Activated CD4-positive, alpha-beta T cell treated with anti-CD3 and anti-CD28 coated beads, Interleukin-2, amount 50 U/mL, for 4 hours (primary cell): ENCODE data around the gene RRP9.
"Not testable (repeated sequence)": the region's sequence is repeated elsewhere in the genome, so short reads cannot be mapped to it uniquely, and the experiment has no call there.

Experiments
- DNase-seq, 2 experiments: peaks; one replicate each; pipeline ENCODE4 v3.0.0-alpha.2; 2020

RRP9 gene

DNA sequence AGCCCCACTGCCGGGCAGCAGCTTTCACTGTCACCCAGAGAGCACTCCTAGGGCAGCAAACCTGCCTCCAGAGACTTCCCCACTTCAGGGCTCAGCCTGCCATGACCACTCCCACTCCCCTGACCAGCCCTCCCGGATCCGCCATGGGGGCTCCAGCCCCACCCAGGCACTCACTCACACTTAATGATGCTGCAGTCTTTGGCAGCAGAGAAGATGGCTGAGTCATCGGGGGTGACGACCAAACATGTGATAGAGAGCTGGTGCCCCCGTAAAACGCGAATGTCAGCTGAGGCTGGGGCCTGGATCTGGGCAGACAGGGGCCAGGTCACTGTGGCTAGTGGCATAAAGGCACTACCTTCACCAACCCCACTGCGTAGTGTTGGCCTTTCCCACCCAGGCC, 4.7 kb downstream of the RRP9 start:
- DNase-seq: no peak

DNA sequence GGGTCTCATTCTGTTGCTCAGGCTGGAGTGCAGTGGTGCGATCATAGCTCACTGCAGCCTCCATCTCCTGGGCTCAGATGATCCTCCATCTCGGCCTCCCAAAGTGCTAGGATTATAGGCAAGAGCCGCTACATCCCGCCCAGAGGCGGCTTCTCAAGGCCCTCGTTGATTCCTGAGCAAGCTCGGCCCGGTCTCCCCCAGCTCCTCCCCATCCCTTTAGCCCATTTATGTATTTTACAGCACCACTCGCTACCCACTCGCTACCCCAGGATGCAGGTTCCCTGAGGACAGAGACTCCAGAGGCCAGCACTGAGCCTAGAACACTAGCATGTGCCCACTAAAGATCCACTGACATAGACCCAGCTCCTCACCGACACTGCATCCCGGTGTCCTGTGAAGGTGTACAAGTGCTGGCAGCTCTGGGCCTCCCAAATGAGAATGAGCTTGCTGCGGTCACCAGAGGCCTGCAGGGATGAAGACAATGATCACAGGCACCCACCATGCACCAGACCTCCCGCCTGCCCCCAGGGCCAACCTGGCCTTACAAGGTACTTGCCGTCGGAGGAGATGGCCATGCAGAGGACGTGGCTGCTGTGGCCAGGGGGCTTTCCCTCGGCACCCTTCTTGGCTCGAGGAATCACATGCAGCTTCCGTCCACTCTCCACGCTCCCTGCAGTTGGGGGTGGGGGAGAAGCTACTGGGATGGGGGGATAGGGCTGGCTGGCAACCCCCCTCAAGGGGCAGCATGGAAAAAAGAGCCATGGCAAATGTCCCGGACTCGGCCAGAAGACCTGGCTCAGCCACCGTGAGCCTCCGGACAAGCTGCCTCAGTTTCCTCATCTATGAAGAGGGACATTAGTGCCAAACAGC, 5.6 kb downstream of the RRP9 start:
- DNase-seq: no peak

DNA sequence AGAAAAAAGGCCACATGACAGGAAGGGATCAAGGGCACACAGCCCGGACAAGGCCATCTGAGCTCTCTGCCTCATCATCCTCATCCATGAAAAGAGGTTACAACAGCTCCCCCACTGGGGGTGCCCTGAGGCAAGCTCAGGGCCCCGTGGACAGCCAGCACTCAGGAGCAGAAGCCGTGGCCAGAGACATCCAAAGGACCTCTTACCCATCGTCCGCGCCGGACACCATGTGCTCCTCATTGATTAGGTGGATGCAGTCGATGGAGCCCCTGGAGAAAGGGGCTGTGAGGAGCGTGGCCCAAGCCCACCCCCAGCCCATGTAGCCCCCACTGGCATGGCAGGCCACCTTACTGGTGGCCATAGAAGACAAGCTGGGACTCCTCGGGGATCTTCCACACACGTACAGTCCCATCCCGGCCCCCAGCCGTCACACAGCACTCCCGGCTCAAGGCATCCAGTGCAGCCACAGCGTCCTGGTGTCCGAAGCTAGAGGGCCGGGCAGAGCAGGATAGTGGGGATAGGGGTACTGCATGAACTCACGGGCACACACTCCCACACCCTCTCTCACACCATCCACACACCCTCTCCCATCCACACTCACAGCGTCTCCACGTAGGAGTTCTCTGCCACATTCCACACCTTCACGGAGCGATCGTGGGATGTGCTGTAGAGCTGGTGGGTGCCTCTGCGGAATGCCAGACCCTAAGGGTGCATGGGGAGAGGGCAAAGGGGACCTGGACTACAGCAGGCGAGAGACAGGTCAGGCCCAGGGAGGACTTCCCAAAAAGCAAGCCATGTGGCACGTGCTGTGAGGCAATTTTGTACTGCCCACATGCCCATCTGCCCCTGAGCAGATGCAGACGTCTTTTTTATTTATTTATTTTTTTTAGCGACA, 6.5 kb downstream of the RRP9 start:
- no peak for DNase-seq

DNA sequence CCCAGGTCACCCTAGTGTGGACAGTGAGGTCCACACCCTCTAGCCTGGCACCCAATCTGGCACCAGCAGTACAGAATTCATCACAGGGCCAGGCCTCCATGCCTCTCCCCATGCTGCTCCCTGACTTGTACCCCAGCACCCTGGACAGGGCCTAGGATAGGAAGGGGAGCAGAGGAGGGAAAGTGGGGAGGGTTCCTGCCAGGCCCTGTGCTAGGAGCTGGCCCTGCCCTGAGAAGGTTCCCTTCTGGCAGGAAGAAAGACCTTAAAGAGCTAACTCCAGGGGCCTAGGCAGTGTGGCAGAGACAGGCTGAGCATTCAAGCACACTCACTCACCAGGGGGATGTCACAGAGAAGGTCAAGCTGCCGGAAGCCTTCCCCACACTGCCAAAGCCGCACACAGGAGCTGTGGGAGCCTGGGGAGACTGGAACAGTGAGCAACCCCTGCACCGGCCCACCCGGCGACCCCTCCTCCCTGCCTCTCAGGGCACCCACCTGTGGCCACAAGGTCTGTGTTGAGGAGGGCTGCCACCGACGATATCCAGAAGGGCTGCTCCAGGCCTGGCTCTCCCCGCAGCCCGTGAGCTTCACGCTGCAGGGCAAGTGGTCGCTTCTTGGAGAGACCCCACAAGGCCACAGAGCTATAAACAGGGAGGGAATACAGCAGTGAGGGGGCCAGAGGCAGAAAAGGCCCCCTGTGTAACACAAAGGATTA, 7.4 kb downstream of the RRP9 start:
- DNase-seq: no peak

DNA sequence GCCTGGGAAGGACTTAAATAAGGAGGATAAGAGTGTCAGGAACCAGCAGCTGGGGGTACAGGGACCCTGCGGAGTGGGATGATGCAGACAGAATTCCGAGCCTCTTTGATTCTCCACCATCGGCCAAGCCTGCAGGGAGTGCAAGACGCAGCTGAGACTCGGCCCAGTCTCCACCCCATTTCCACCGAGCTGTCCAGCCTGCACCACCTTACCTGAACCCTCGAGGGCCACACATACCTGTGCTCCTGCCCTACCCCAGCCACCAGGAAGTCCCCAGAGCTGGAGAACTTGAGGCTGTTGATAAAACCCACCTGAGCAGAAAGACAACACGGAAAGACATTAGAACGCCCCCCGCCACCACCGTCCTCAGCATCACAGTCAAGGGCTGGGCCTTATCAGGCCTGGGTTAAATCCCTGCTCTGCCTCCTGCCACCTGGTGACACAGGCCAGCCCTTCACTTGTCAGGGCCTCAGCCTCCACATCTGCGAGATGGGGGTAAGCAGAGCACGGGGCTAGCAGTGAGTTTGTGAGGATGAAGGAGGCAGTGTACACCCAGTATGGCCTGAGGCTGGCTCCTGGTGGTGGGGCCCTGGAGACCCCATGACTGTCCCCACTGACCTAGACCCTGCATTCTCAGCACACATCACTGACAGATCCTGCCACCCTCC, 8.1 kb downstream of the RRP9 start:
- DNase-seq: no peak

DNA sequence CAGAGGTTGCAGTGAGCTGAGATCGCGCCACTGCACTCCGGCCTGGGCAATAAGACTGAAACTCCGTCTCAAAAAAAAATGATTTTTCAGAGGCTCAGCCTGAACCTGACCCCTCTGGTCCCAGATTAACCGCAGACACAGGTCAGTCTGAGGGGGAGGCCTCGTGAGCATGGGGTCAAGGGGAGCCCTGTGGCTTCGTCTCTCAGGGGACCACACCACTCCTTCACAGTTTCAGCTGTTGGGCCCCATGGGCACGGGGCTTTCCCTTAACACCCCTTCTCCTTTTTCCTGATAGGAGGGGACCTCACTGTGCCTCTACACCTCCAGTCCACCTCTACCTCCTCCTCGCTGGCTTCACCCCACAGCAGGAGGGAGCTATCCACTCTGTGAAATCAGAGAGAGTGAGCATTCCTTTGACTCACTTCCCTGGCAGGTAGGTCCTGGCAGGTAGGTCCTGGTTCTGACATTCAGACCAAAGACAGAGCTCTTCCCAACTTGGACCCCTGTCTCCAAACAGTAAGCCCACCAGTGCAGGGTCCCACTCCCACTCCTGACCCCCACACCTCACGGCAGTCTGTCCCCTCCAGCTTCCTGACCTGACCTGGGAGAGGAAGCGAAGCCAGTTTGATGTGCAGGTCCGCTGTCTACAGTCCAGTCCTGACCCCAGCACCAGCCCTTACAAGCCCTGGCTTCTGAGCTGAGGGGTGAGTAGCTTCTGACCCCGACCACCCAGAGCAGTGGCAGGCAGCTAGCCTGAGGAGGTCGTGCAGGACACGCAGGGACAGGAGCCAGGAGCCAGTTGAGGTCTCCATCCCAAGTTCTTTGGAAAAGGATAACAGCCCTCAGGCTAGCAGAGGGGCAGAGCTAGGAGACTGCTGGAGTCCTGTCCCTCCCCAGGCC, 9.0 kb downstream of the RRP9 start:
- no peak for DNase-seq

DNA sequence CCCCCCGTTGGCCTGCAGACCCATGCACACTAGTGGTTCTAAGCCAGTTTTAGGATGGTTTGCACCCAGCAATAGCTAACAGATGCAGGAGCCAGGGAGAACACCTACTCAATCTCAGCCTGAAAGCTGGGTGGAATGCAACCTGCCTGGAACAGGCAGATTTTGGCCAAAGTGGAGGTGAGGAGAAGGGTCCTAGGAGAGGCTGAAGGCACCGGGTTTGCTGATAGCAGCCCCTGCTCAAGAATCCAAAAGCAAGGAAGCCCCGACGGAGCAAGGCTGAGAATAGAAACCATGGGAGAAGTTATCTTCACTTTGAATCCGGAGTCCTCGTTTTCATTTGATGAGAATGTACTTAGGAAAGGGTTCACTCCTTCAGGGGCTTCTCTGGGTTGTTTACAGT, 9.9 kb downstream of the RRP9 start:
- no peak for DNase-seq

DNA sequence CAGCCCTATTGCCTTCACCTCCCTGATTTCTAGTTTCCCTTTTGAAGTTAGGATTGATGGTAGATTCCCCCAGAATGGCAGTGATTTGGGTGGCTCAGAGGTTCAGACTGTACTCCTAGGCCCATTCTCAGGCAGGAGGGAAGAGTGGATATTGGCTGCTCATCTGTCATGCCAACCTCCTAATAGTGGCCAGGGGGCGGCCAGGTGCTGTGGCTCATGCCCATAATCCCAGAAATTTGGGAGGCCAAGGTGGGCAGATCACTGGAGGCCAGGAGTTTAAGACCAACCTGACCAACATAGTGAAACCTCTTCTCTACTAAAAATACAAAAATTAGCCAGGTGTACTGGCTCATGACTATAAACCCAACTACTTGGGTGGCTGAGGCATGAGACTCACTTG, 11.3 kb downstream of the RRP9 start:
- DNase-seq: no peak

DNA sequence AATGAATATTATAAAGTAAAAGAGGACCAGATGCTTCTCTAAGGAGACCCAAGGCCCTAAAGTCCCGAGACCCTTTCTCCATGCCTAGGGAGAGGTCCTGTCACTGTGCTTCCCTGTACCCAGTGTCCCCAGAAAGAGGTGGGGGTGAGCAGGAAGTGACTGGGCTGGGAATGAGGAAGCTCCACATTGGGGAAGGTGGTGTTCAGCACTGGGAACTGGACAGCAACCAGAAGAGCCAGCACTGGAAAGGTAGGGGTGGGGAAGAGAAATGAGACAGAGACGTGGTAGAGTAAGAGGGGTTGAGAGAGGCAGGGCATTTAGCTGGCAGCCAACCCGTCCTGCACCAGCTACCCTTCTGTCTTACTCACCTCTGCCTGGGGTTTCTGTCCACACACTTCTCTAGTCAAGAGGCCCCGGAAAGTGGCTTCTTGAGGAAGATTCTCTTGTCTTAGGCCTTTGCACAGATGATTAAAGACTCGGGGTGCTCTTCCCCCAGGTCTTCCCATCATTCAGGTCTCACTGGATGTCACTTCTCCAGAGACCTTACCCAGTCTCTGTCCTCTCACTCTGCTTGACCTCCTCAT, 12.2 kb downstream of the RRP9 start:
- no peak for DNase-seq

DNA sequence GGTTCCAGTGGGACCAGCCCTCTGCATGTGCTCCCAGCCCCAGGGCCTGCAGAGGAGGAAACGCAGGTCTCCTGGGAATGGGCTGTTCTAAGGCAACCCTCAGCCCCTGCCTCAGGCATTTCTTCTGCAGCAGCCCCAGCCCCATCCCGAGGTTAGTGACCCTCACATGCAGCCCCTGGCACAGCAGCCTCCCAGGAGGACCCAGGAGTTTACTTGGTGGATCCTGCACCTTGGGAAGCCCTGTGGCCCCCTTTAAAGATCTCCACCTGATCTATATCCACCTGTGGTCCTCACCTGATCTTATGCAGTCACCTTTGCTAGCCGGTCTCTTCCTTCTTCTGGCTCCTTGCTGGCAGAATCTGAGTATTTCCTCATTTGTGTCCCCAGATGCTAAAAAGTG, 12.7 kb downstream of the RRP9 start:
- DNase-seq: not testable (repeated sequence)

DNA sequence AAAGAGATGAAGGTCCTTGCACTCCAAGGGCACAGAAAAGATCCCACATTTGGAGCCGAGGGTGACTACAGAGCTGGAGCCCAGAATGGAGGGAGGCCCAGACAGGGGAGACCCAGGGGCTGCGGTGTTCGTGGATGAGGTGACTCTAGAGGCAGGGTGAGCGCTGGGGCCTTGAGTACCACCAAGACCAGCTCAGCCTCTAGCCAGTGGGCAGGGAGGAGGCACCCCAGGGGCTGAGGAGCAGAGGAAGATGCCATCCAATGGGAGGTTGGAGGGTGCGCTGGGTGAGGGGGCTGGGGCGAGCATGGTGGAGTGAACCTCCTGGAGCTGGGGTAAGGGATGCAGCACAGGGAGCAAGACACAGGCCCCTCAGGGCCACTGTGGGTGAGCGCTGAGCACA, 13.3 kb downstream of the RRP9 start:
- DNase-seq: no peak

DNA sequence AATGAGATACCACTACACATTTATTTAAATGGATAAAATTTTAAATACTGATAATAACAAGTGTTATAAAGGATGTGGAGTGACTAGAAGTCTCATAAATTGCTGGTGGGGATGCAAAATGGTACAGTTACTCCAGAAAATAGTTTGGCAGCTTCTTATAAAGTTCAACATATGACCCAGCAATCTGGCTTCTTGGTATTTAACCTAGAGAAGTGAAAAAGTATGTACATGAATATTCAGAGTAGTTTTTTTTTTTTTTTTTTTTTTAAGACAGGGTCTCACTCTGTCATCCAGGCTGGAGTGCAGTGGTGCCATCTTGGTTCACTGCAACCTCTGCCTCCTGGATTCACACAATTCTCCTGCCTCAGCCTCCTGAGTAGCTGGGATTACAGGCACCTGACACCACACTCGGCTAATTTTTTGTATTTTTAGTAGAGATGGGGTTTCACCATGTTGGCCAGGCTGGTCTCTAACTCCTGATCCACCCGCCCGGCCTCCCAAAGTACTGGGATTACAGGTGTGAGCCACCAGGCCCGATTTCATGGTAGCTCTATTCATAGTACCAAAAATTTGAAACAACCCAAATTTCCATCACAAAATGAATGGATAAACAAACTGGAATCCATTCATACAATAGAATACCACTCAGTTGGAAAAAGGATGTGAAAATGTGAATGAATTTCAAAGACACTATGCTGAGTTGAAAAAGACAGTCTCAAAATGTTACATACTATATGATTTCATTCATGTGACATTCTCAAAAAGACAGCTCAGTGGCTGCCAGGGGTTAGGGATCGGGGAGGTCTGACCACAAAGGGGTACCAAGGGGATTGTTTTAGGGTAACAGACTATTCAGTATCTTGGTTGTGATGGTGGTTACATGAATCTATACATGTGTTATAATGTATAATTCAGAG, 14.4 kb downstream of the RRP9 start:
- DNase-seq: no peak

DNA sequence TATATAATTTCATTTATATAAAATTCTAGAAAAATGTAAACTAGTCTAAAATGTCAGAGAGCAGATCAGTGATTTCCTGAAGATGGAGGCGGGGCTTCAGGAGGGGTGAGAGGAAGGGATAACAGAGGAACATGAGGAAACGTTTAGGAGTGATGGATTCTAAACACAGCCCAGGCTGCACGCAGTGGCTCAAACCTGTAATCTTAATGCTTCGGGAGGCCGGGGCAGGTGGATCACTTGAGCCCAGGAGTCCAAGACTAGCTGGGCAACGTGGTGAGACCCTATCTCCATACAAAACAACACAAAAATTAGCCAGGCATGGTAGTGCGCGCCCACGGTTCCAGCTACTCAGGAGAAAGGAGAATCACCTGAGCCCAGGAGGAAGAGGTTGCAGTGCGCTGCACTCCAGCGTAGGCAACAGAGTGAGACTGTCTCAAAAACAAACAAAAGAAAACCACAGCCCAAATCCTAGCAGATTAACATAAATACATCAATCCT, 20.6 kb downstream of the RRP9 start:
- DNase-seq: no peak

DNA sequence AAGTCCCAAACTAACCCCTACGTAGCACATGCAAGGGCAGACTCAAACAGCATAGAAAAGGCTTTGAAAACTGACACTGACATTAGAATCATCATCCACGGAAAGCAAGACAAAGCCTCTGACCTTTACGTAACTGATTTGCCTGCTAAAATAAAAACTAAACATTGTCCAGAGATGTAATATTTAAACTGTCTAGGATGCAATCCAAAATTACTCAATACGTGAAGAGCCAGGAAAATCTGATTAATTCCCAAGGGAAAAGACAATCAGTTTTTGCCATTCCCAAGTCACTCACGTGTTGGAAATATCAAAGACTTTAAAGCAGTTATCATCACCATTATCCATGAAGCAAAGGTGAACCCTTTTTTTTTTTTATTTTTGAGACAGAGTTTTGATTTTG, 25.3 kb downstream of the RRP9 start:
- DNase-seq: no peak

DNA sequence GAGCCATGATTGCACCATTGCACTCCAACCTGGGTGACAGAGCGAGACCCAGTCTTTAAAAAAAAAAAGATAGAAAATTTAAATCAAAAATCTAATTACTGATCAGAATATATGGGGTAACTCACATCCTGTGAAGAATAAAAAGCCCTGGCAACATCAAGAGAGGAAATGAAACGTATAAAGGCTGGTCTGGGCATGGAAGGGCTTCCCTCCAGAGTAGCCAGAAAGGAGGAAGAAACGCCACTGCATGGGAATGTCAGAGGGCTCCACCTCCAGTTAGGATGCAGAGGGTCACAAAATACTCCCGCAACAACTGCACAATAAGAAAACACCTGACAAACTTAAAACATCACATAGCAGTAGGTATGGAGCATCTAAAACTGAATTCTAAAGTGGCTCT, 33.7 kb downstream of the RRP9 start:
- DNase-seq: no peak

DNA sequence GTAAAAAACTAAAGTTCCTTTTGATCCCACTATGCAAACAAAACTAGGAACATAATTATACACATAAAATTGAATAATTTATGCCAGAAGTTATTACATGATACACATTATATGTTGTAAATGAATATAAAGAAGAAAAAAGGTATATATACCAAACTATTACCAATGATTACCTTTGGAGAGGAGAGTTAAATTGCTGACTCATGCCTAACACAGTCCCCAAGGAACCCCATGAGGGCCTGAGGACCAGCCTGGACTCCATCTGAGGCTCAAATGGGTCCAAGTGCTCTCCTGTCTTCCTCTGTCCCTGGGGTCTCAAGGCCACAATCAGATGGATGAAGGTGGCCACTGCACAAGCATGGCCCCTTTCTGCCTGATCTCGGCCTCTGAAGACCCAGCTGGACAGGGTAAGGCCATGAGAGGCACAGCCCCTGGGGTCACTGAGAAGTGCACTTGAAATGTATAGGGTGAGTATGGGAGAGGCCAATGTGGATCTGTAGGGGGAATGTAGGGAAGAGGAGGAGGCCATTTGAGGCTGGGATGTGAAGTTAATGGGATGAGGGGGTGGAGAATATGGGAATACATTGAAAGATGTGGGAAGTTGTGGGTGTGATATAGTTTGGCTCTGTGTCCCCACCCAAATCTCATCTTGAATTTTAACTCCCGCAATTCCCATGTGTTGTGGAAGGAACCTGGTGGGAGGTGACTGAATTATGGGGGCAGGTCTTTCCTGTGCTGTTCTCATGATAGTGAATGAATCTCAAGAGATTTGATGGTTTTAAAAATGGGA, 37.5 kb downstream of the RRP9 start:
- no peak for DNase-seq

DNA sequence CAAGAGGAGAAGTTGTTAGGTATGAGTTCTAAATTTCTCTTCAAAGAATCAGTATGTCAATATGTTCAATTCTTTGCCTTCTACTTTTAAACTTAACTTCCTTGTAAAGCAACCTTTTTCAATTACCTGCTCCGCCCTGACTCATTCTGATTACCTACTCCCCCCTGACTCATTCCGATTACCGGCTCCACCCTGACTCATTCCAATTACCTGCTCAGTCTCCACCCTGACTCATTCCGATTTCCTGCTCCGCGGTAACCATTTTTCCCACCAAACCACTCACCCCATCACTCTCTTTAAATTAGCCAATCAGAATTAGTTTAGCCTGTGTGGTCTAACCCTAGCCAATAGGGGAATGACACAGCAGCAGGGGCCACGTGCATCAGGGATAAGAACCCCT, 39.3 kb downstream of the RRP9 start:
- DNase-seq: not testable (repeated sequence)

DNA sequence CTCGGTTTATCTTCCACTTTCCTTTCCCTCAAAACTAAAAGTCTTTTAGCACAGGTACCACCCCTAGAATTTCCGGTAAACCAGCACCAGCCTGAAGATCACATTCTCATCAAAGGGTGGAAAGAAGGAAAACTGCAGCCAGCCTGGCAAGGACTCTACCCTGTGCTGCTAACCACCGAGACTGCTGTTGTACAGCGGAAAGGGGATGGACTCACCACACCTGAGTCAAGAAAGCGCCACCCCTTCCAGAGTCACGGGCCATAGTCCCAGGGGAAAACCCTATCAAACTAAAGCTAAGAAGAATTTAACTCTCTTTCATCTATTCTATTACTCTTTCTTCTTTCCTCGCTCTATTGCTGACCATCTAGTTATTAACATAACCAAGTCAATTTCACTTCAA, 41.7 kb downstream of the RRP9 start:
- not testable (repeated sequence) for DNase-seq

DNA sequence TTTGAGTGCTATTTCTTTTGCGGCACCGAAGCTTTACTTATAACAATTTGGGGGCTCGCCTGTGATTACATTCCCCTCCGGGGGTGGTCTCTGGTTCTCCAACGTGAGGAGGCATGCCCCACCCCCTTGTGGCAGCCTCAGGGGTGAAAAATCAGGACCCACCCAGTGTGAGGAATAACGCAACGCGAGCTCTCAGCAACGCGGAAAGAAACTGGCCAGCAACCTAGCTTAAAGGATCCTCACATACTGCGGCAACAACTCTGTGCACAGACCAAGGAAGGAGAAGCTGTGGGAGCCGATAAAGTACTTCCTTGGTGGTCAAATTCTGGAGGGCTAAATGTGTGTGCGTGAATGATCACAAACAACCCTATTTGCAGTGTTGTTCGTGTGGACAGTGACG, 44.3 kb downstream of the RRP9 start:
- no peak for DNase-seq
